DMS114 treated with DMSO at 0.1 percent for 48 hours (cell line): ENCODE measurements around the gene NPIPA1.
"Not testable (repeated sequence)": the region's sequence is repeated elsewhere in the genome, so short reads cannot be mapped to it uniquely, and the experiment has no call there.

Source experiments
- DNase-seq: peaks from one replicate; lab custom pipeline; 2025; ENCODE audit not compliant: unreplicated experiment; lab: John Stamatoyannopoulos, UW

NPIPA1 gene

GRCh38 chr16:14930246-14930645 is 7.0 kb upstream of the NPIPA1 start:
- DNase-seq = not testable (repeated sequence)

- DNase-seq = not testable (repeated sequence)
These were observed 6.3 kb upstream of the NPIPA1 start for GRCh38 chr16:14930971-14931370.

- DNase-seq = not testable (repeated sequence)
These were observed 4.5 kb upstream of the NPIPA1 start for GRCh38 chr16:14932581-14933375.

GRCh38 chr16:14937994-14938393 is 751 bp downstream of the NPIPA1 start:
- not testable (repeated sequence) for DNase-seq

- not testable (repeated sequence) for DNase-seq
These were observed 5.4 kb downstream of the NPIPA1 start for GRCh38 chr16:14942686-14943085.

- no peak for DNase-seq
These were observed 18.4 kb downstream of the NPIPA1 start for GRCh38 chr16:14955546-14956231.

- no peak for DNase-seq
These were observed 20.5 kb downstream of the NPIPA1 start for GRCh38 chr16:14957576-14958322.

GRCh38 chr16:14958323-14958600 is 21.0 kb downstream of the NPIPA1 start:
- no peak for DNase-seq

GRCh38 chr16:14958970-14959369 is 21.7 kb downstream of the NPIPA1 start:
- no peak for DNase-seq

- no peak for DNase-seq
These were observed 24.4 kb downstream of the NPIPA1 start for GRCh38 chr16:14961405-14962186.

GRCh38 chr16:14963281-14964173 is 26.3 kb downstream of the NPIPA1 start:
- DNase-seq = no peak

GRCh38 chr16:14965328-14965727 is 28.1 kb downstream of the NPIPA1 start:
- DNase-seq = no peak

- DNase-seq = not testable (repeated sequence)
These were observed 32.6 kb downstream of the NPIPA1 start for GRCh38 chr16:14969795-14970194.

GRCh38 chr16:14971621-14972228 is 34.5 kb downstream of the NPIPA1 start:
- not testable (repeated sequence) for DNase-seq

- not testable (repeated sequence) for DNase-seq
These were observed 36.6 kb downstream of the NPIPA1 start for GRCh38 chr16:14973785-14974322.

GRCh38 chr16:14974331-14974655 is 37.0 kb downstream of the NPIPA1 start:
- not testable (repeated sequence) for DNase-seq

GRCh38 chr16:14974656-14975417 is 37.6 kb downstream of the NPIPA1 start, which contains the start of gene PDXDC1:
Gene PDXDC1 (plus strand): TSS chr16:14975026. CDS start chr16:14975200, 174 bp downstream.
- peak; percentile 64 for DNase-seq

- not testable (repeated sequence) for DNase-seq
These were observed 38.4 kb downstream of the NPIPA1 start for GRCh38 chr16:14975418-14976194.
